GM12878 (cell line): ENCODE results near the gene RUNX3. TPM values are rescaled to one million over a fixed set of nuclear protein-coding genes. Genes with fewer than 3 reads are reported as not detected.

Experiments
- BACH1 ChIP-seq: fragments of 450-650 bp; IDR thresholded peaks from 2 replicates; pipeline ENCODE4 v1.6.1; 2017; ENCODE audit warnings: mild to moderate bottlenecking, borderline replicate concordance
- BCL11A ChIP-seq: IDR thresholded peaks from 2 replicates; pipeline ENCODE4 v1.6.1; 2011; ENCODE audit warnings: low read depth, low read length
- CBFB ChIP-seq: IDR thresholded peaks from 2 replicates; pipeline ENCODE4 v1.6.1; 2016; ENCODE audit warnings: antibody characterized with exemption, low read depth
- CHD4 ChIP-seq: fragments of 200-600 bp; sonication (generic); IDR thresholded peaks from 2 replicates; pipeline ENCODE4 v1.6.1; 2016; ENCODE audit warnings: mild to moderate bottlenecking
- CREM ChIP-seq: IDR thresholded peaks from 2 replicates; pipeline ENCODE4 v1.6.1; 2014; ENCODE audit warnings: antibody characterized with exemption, low read depth
- GATAD2B ChIP-seq: fragments of 450-650 bp; conservative IDR thresholded peaks from 2 replicates; pipeline ENCODE4 v1.6.1; 2017; ENCODE audit warnings: low read depth, mild to moderate bottlenecking, moderate library complexity
- HDGF ChIP-seq: fragments of 450-650 bp; IDR thresholded peaks from 2 replicates; pipeline ENCODE4 v1.6.1; 2016; ENCODE audit warnings: antibody characterized with exemption
- MXI1 ChIP-seq: fragments of 150-350 bp; IDR thresholded peaks from 2 replicates; pipeline ENCODE4 v1.6.1; 2011; ENCODE audit warnings: low read depth, mild to moderate bottlenecking, inconsistent platforms, low read length, improper control_type of control experiment
- NFYB ChIP-seq: IDR thresholded peaks from 2 replicates; pipeline ENCODE4 v1.6.1; 2011; ENCODE audit warnings: low read depth, mild to moderate bottlenecking, low read length, improper control_type of control experiment, moderate library complexity; ENCODE audit not compliant: insufficient read depth
- NR2F1 ChIP-seq: fragments of 450-650 bp; conservative IDR thresholded peaks from 2 replicates; pipeline ENCODE4 v1.6.1; 2017; ENCODE audit warnings: mild to moderate bottlenecking
- PKNOX1 ChIP-seq: fragments of 450-650 bp; IDR thresholded peaks from 2 replicates; pipeline ENCODE4 v1.6.1; 2016; ENCODE audit warnings: mild to moderate bottlenecking
- RB1 ChIP-seq: fragments of 450-650 bp; formaldehyde crosslinking; IDR thresholded peaks from 2 replicates; pipeline ENCODE4 v1.6.1; 2017; ENCODE audit warnings: mild to moderate bottlenecking, borderline replicate concordance
- RELA ChIP-seq: fragments of 450-650 bp; IDR thresholded peaks from 2 replicates; pipeline ENCODE4 v1.8.0; 2014; ENCODE audit warnings: borderline replicate concordance; ENCODE audit not compliant: partially characterized antibody
- SMC3 ChIP-seq: IDR thresholded peaks from 2 replicates; pipeline ENCODE4 v1.6.1; 2011; ENCODE audit warnings: low read length, improper control_type of control experiment, borderline replicate concordance
- YY1 ChIP-seq: IDR thresholded peaks from 2 replicates; pipeline ENCODE4 v1.6.1; 2011; ENCODE audit warnings: low read depth, mild to moderate bottlenecking, low read length
- ZNF687 ChIP-seq: fragments of 450-650 bp; IDR thresholded peaks from 2 replicates; pipeline ENCODE4 v1.6.1; 2017; ENCODE audit warnings: mild to moderate bottlenecking, moderate library complexity
- ZSCAN29 ChIP-seq: fragments of 450-650 bp; IDR thresholded peaks from 2 replicates; pipeline ENCODE4 v1.6.1; 2017; ENCODE audit warnings: mild to moderate bottlenecking, moderate library complexity
- ZZZ3 ChIP-seq: IDR thresholded peaks from 2 replicates; pipeline ENCODE4 v1.6.1; 2011; ENCODE audit warnings: low read depth; ENCODE audit not compliant: control insufficient read depth, insufficient read length
- polyA plus RNA-seq, 11 experiments: library from polyadenylated mRNA; depleted of rRNA in 4 of 11; unstranded in 6 of 11; stranded (reverse) in 5 of 11; fragments of >200 nt; fragmentation: Nextera tagmentation in 4 of 11; fragmentation: Illumina TruSeq in 1 of 11; extraction: Ambion mirVana in 4 of 11; extraction: Trizol in 1 of 11; gene quantifications; 1 replicate in 1 of 11; 2 replicates in 10 of 11; pipeline versions ENCODE4 v1.2.1 to v1.2.3, GENCODE V29; 2011 to 2016; ENCODE audit warnings: inconsistent platforms in 2 of 11, missing spikeins in 2 of 11, low read depth in 1 of 11
- total RNA-seq, 4 experiments: library from RNA; depleted of rRNA in 3 of 4; stranded (reverse); fragments of >200 nt in 3 of 4; fragmentation: Illumina TruSeq in 1 of 4; extraction: Trizol in 1 of 4; gene quantifications; 2 replicates each; pipeline versions ENCODE4 v1.2.1 to v1.2.3, GENCODE V29; 2013 to 2021
- TF ChIP-seq, protein P1 (sequence below): fragments of 450-650 bp; IDR thresholded peaks from 2 replicates; pipeline ENCODE4 v1.6.1; 2017; ENCODE audit warnings: borderline replicate concordance
- TF ChIP-seq, protein P2 (sequence below): fragments of 450-650 bp; IDR thresholded peaks from 2 replicates; pipeline ENCODE4 v1.6.1; 2018; ENCODE audit warnings: mild to moderate bottlenecking, low read depth, moderate library complexity; ENCODE audit not compliant: partially characterized antibody

RUNX3 gene
- total and polyA plus RNA-seq, 10 of the 15 experiments (the other 5 are each of a cell fraction or from before 2014, with no cell fraction given), result 19.0 to 151 (median 31.4) TPM

DNA sequence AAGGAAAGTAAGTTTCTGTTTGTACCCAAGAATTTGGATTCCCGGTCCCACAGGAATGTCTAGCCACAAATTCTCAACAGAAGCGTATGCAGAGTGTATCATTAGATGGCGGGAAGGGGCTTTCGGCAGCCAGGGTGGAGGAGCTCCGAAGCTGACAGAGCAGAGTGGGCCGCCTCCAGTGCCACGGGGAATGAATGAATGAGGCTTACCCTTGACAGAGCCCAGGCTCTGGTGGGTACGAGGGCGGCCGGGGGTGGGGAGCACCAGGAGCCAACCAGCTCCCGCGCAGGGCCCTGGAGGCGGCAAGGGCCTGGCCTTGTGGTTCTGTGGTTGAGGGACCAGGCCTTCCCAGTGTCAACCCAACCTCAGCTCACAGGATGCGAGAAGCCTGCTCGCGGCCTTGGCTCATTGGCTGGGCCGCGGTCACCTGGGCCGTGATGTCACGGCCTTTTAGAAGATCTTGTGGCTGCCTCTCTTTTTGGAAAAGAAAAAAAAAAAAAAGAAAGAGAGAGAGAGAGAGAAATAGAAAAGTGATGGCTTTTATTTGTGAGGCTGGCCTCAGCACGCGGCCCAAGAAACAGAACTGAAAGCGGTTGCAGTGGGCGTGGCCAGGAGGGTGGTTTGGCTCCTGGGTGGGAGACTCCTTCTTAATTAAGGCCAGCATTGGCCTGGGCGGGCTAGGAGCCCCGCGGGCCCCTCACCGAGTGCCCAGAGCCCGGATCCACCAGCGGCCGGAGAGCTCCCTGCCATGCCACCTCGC lies 34.9 kb upstream of the RUNX3 start (continued):
- TF ChIP-seq, protein P1, sequence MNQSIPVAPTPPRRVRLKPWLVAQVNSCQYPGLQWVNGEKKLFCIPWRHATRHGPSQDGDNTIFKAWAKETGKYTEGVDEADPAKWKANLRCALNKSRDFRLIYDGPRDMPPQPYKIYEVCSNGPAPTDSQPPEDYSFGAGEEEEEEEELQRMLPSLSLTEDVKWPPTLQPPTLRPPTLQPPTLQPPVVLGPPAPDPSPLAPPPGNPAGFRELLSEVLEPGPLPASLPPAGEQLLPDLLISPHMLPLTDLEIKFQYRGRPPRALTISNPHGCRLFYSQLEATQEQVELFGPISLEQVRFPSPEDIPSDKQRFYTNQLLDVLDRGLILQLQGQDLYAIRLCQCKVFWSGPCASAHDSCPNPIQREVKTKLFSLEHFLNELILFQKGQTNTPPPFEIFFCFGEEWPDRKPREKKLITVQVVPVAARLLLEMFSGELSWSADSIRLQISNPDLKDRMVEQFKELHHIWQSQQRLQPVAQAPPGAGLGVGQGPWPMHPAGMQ, result no peak; the same call in 1 of the 2 replicates
- TF ChIP-seq MXI1 (peak; percentile 60), CBFB (peak; percentile 96), BCL11A (peak; percentile 84), RELA (no peak), HDGF (0 out of 2 replicates have a peak, but pooled peaks have one; percentile 57), NR2F1 (peak; percentile 98), NFYB (peak; percentile 89), BACH1 (peak; percentile 81; the same call in 1 of the 2 replicates), GATAD2B (peak; percentile 84), PKNOX1 (peak; percentile 60; the same call in 1 of the 2 replicates), CHD4 (no peak), RB1 (peak; percentile 89), YY1 (0 out of 2 replicates have a peak, but pooled peaks have one; percentile 20), SMC3 (peak; percentile 10; the same call in 1 of the 2 replicates), ZSCAN29 (no peak), ZZZ3 (no peak), CREM (peak; percentile 75), ZNF687 (peak; percentile 92)
- TF ChIP-seq, protein P2, sequence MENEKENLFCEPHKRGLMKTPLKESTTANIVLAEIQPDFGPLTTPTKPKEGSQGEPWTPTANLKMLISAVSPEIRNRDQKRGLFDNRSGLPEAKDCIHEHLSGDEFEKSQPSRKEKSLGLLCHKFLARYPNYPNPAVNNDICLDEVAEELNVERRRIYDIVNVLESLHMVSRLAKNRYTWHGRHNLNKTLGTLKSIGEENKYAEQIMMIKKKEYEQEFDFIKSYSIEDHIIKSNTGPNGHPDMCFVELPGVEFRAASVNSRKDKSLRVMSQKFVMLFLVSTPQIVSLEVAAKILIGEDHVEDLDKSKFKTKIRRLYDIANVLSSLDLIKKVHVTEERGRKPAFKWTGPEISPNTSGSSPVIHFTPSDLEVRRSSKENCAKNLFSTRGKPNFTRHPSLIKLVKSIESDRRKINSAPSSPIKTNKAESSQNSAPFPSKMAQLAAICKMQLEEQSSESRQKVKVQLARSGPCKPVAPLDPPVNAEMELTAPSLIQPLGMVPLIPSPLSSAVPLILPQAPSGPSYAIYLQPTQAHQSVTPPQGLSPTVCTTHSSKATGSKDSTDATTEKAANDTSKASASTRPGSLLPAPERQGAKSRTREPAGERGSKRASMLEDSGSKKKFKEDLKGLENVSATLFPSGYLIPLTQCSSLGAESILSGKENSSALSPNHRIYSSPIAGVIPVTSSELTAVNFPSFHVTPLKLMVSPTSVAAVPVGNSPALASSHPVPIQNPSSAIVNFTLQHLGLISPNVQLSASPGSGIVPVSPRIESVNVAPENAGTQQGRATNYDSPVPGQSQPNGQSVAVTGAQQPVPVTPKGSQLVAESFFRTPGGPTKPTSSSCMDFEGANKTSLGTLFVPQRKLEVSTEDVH, result no peak
